SH-SY5Y (cell line): ENCODE data around the gene PVALEF.

Source experiments
- GATA2 ChIP-seq: IDR thresholded peaks from 2 replicates; pipeline ENCODE4 v1.6.1; 2011; ENCODE audit warnings: mild to moderate bottlenecking, low read depth, low read length
- GATA3 ChIP-seq: IDR thresholded peaks from 2 replicates; pipeline ENCODE4 v1.6.1; 2011; ENCODE audit warnings: low read depth, mild to moderate bottlenecking, low read length, moderate library complexity

DNA sequence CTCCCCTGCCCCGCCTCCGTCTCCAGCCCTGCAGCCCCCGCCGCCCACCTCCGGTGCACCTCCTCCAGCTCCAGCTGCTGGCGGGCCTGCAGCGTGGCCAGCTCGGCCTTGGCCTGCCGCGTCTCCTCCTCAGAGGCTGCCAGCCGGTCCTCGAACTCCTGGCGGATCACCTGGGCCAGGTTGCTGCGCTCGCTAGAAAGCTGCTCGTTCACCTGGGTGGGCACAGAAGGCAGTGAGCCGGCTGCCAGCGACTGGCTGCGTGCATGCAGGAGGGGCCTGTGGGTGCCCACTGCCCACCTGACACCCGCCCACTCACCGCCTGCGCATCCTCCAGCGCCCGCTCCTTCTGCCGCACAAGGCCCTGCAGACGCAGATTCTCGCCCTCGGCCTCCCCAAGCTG lies 25.3 kb downstream of the PVALEF start:
- TF ChIP-seq GATA2 (no peak), GATA3 (no peak)
